ENCODE results near the gene NR4A1. TPM values are rescaled to one million over a fixed set of nuclear protein-coding genes. Genes with fewer than 3 reads are reported as not detected.

The NR4A1 gene
- total RNA-seq, 1 donor from 2014 or later = 79.2 TPM

GRCh38 chr12:52018433-52019112 lies 32.7 kb upstream of the NR4A1 start:
- DNase-seq (ENCODE audit: low spot score) = no peak

DNA sequence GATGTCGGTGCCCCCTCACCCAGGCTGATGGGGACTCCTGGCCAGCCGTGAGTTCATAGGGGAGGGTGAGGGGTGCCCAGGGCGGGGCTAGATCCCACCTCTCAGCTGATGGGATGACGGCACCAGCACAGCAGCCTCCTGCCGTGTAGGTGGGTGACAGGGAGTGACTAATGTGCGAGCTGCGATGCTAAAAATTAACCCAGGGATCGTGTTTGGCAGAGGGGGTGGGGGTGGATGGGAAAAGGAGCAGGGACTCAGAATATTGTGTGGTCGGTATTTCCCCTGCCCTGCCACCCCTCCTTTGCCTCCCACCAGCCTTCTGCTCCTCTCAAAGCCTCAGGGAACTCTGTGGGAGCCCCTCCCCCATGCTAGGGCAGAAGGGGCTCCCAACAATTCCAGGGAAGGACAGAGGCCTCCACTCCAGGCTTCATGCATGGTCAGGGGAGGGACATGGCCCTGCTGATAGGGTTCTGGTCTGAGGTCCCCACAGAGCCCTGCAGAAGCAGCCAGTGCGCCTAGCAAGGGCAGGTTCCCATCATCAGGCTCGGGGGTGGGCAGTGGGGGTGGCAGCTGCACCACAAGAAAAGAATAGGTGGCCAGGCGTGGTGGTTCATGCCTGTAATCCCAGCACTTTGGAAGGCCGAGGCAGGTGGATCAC lies 32.0 kb upstream of the NR4A1 start:
- DNase-seq (ENCODE audit: low spot score) = no peak

- no peak for DNase-seq (ENCODE audit: low spot score)
These were observed 30.5 kb upstream of the NR4A1 start for GRCh38 chr12:52020539-52021336.

DNA sequence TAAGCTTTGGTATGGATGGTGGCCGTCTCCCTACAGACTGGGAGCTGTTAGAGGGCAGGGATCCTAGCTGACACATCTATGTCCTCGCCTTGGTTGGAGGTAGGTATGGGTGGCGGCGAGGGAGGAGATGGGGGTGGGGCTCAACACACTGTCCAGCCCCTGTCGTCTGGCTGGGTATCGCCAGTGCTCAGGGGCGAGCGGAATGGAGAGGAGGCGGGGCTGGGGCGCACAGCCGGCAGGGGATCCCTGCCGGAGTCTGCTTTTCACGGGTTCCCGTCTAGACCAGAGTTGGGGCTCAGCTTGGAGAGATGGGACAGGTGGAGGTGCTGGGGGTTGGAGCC lies 28.4 kb upstream of the NR4A1 start:
- no peak for DNase-seq (ENCODE audit: low spot score)

DNA sequence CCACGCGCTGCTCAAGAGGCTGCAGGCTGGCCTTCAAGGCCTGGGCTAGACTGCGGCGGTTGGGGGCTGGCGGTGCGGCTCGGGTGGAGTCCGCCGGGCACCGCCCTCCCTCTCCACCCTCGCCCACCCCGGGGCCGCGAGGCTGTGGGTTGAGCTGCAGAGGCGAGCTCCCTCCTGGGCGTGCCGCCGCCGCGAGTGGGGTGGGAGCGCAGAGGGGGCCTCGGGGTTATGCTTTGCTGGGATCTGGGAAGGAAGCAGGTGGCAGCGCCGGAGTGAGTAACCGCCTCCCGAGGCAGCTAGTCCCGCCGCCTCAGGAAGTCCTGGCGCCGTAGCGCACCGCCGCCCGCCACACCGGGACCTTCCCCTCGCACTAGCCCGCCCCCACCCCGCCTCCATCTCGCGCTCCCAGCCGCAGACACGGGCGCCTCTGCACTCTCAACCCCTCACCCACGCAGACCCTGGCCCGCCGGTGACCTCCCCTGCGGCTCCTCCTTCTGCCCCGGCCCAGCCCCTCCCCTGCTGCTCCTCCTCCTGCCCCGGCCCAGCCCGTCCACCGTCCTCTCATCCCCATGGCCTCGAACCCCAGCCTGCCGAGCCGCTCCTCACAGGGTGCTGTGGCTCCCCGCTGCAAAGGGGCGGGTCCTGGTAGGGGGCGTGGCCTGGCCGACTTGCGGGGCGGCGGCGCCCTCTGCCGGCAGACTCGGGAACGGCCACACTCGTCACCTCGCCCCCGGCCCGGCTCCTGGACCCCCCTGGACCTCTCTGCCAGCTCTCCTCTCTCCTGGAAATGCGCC lies 27.9 kb upstream of the NR4A1 start:
- DNase-seq (ENCODE audit: low spot score) = peak; percentile 89

DNA sequence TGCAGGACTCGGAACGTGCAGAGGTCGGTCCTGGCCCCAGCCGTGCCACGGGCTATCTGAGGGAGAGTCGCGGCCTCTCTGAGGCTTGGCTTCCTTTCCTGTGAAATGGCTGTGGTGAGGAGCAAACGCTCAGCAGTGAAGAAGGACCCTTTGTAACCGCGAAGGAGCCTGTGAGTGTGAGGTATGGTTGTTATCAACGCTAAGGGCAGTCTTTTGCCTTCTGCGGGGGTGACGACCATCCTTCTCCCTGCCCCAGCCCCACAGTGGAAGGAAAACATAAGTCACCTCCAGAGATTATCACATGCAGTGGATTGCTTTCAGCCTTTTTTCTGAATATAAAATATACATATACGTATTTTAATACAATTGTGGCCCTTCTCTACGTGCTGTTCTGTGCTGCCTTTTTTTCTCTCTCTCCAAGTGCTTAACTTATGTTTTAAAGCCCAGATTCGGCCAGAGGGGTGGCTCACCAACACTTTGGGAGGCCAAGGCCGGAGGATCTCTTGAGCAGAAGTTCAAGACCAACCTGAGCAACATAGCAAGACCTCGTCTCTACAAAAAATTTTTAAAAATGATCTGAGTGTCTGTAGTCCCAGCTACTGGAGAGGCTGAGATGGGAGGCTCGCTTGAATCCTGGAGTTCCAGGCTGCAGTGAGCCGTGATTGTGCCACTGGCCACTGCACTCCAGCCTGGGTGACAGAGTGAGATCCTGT lies 27.1 kb upstream of the NR4A1 start:
- DNase-seq (ENCODE audit: low spot score) = no peak

GRCh38 chr12:52024845-52025230 lies 26.4 kb upstream of the NR4A1 start:
- no peak for DNase-seq (ENCODE audit: low spot score)

DNA sequence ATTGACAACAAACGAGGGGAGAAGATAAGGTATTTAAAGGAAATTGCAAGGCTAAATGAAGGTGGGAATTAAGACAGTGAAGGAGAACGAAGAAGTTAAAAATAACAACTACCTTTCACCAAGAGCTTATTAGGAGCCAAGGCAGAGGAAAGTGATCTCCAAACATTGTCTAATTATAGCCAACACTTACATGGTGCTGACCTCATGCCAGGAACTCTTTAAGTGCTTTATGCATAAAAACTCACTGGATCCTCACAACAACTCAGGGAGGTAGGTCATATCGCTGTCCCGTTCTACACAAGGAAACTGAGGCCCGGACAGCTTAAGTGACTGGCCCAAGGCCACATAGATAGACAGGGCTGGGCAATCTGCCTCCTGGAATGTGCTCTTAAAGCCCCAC lies 25.0 kb upstream of the NR4A1 start:
- no peak for DNase-seq (ENCODE audit: low spot score)

DNA sequence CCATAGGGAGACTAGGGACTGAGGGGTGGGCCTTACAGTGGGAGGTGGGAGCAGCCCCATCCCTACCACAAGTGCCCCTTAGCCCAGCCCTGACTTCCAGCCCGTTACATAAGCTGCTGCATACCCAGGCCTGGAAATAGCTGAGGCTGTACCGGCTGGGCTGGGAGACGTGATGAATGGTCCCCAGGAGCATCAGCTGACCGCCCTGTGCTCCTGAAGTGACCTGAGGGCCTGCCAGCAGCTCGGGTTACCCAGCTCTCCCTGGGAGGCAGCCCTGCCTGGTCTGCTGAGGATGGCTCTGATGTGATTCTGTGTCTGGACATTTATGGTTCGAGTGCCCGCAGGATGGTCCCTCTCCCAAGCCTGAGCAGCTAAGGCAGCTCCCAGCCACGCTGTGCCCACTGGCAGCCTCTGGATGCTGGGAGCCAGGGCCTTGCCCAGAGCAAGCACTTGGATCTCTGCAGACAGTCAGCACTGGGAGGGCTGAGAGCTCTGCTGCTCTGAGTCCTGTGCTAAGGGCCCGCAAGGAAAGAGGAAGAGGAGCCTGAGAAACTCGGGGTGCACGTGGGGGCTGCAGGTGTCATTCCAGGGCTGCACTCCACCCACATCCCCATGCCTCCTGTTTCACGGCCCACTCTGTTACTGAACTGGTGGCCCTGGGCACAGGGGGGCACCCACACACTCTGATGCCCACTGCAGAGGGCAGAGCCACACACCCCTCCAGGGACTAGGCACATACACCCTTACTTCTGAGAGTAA lies 24.0 kb upstream of the NR4A1 start:
- no peak for DNase-seq (ENCODE audit: low spot score)

DNA sequence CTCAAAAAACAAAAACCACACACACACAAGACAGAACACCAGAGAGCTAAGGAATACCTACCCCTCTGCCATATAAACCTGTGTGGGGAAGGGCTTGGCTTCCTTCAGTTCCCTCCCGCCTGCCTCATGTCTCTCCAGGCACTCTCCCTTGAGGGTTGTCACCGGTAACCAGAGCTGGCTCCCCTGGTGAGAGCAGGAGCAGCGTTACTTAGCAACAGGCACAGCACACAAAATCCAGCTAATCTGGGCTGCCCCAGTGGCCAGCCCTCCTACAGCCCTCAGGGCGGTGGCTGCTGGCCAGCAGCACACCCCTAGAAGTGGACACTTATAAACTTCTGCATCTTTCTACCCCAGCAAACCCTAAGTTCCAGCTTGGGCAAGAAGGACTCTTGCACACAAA lies 21.6 kb upstream of the NR4A1 start:
- DNase-seq (ENCODE audit: low spot score) = no peak

DNA sequence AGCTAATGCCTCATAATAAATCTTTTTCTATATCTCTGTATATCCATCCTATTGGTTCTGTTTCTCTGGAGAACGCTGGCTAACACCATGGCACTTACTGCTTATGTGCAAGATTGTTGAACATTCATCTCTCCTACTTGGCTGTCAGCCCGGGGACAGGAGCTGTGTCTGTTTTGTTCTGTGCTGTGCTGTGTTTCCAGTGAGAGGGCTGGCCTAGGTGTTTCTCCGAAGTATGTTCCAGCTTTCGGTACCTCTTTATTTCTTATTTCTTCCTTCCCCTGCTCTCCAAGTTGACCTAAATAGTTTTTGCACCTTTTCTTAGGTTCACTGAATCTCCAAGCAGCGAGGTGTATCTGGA lies 18.8 kb upstream of the NR4A1 start:
- DNase-seq (ENCODE audit: low spot score) = peak; percentile 81

- peak; percentile 97 for DNase-seq (ENCODE audit: low spot score)
These were observed 18.3 kb upstream of the NR4A1 start for GRCh38 chr12:52032804-52033445.

- DNase-seq (ENCODE audit: low spot score) = no peak
These were observed 17.6 kb upstream of the NR4A1 start for GRCh38 chr12:52033446-52034140.

- no peak for DNase-seq (ENCODE audit: low spot score)
These were observed 16.1 kb upstream of the NR4A1 start for GRCh38 chr12:52035190-52035589.

- no peak for DNase-seq (ENCODE audit: low spot score)
These were observed 15.3 kb upstream of the NR4A1 start for GRCh38 chr12:52035926-52036325.

DNA sequence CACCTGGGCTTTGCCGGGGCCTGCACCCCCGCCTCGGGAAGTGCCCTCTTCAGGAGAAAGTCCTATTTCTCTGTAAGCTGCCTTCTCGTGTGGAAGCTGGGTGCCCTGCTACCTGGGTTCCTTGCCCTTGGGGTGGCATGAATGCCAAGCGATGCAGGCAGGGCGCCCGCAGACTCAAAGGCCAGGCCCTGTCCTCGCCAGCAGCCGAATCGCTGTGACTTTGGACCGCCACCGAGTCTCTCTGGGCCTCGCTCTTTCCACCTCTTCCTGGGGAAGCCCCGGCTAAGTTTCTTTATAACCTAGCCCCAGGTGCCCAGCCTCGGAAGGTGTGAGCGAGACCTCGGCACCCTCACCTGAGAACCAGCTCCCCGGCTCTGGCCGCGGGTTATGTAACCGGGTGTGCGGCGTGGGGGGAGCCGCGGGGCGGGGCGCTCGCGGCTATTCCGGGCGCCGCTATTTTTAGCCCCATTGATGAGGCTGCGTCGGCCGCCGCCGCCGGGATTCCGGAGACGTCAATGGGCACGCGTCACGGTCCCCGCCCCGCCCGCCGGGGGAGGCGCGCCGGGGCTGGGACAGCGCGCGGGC lies 14.6 kb upstream of the NR4A1 start:
- DNase-seq (ENCODE audit: low spot score) = peak; percentile 87

- DNase-seq (ENCODE audit: low spot score) = peak; percentile 67
These were observed 13.9 kb upstream of the NR4A1 start for GRCh38 chr12:52037248-52037861.

DNA sequence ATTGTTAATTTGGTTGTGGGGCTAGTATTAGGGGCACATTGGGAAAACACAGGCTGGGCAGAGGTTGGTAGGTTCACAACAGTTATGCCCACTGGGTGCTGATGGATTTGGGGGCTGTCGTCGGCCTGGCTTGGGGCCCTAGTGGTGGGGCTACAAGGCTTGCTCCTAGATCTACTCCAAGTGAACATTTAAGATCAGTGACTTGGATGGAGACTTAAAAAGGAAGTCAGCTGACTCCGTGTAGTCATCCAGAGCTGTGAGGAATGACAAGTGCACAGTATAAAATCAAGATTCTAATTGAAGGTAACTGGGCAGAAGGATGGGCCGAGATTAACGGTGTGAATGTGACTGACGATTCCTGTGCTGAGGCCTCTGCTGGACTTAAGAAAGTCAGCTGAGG lies 12.8 kb upstream of the NR4A1 start:
- DNase-seq (ENCODE audit: low spot score) = no peak

DNA sequence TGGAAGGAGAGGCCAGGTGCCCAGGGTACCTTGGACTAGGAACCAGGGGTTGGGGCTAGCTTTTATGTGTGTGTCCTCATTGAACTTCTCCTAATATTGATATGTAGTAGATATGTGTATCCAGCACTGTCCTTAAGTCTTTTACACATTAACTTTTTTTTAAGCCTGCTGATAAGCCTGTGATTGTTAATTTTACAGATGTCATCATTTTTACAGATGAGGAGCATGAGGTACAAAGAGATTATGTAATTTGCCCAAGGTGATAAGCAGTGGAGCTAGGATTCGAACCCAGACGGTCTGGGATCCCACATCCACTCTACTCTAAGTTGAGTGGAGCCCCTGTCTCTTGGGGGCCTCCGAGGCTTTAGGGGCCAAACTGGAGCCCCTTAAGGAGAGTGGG lies 10.2 kb upstream of the NR4A1 start:
- no peak for DNase-seq (ENCODE audit: low spot score)

Measured in ureter (tissue), 1 donor.